Neutrophil (primary cell): ENCODE results near the gene NPHP1.
"Not testable (repeated sequence)": the region's sequence is repeated elsewhere in the genome, so short reads cannot be mapped to it uniquely, and the experiment has no call there.

Experiments used
- H3K27ac ChIP-seq: fragments of 200-600 bp; sonication (generic); 2 replicates; pipeline ENCODE4 v1.5.1; 2016; ENCODE audit warnings: mild to moderate bottlenecking, moderate library complexity
- H3K27me3 ChIP-seq: fragments of 200-600 bp; sonication (generic); 2 replicates; pipeline ENCODE4 v1.6.0; 2016; ENCODE audit warnings: mild to moderate bottlenecking
- H3K36me3 ChIP-seq: fragments of 200-600 bp; sonication (generic); 2 replicates; pipeline ENCODE4 v1.5.1; 2017
- H3K4me1 ChIP-seq, 2 experiments: fragments of 200-600 bp in 1 of 2; sonication (generic) in 1 of 2; 1 replicate in 1 of 2; 2 replicates in 1 of 2; pipeline versions ENCODE4 v1.5.1 to v1.6.1; 2013 to 2016; ENCODE audit warnings: low read depth in 1 of 2, low read length in 1 of 2, mild to moderate bottlenecking in 1 of 2, moderate library complexity in 1 of 2; ENCODE audit not compliant: control insufficient read depth in 1 of 2, insufficient read depth in 1 of 2
- H3K4me3 ChIP-seq, 2 experiments: fragments of 200-600 bp in 1 of 2; sonication (generic) in 1 of 2; 1 replicate in 1 of 2; 2 replicates in 1 of 2; pipeline ENCODE4 v1.5.1; 2013 to 2016; ENCODE audit warnings: low read depth in 1 of 2, low read length in 1 of 2, mild to moderate bottlenecking in 1 of 2, moderate library complexity in 1 of 2
- H3K9me3 ChIP-seq: fragments of 200-600 bp; sonication (generic); 2 replicates; pipeline ENCODE4 v1.5.1; 2016
- TF ChIP-seq, protein P1 (sequence below): fragments of 200-600 bp; sonication (generic); IDR thresholded peaks from 2 replicates; pipeline ENCODE4 v1.5.1; 2016; ENCODE audit warnings: antibody characterized with exemption

NPHP1 gene

GRCh38 chr2:110120171-110121051 is 84.4 kb downstream of the NPHP1 start:
- no peaks in the 10 kb centered on the region for H3K4me1 ChIP-seq
- peaks cover 25% of the 10 kb centered on the region for H3K27me3 ChIP-seq
- TF ChIP-seq, protein P1, sequence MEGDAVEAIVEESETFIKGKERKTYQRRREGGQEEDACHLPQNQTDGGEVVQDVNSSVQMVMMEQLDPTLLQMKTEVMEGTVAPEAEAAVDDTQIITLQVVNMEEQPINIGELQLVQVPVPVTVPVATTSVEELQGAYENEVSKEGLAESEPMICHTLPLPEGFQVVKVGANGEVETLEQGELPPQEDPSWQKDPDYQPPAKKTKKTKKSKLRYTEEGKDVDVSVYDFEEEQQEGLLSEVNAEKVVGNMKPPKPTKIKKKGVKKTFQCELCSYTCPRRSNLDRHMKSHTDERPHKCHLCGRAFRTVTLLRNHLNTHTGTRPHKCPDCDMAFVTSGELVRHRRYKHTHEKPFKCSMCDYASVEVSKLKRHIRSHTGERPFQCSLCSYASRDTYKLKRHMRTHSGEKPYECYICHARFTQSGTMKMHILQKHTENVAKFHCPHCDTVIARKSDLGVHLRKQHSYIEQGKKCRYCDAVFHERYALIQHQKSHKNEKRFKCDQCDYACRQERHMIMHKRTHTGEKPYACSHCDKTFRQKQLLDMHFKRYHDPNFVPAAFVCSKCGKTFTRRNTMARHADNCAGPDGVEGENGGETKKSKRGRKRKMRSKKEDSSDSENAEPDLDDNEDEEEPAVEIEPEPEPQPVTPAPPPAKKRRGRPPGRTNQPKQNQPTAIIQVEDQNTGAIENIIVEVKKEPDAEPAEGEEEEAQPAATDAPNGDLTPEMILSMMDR = no peak
- no peaks in the 10 kb centered on the region for H3K36me3 ChIP-seq
- no peak overlapping the region for H3K27ac ChIP-seq
- no peaks in the 10 kb centered on the region for H3K9me3 ChIP-seq
- no peak overlapping the region for H3K4me3 ChIP-seq

- no peaks in the 10 kb centered on the region for H3K9me3 ChIP-seq
- H3K36me3 ChIP-seq = no peaks in the 10 kb centered on the region
- TF ChIP-seq, protein P1 = no peak
- no peak overlapping the region for H3K27ac ChIP-seq
- no peak overlapping the region for H3K4me3 ChIP-seq
- H3K27me3 ChIP-seq = peaks cover 47% of the 10 kb centered on the region
- no peaks in the 10 kb centered on the region for H3K4me1 ChIP-seq
These were observed 88.6 kb downstream of the NPHP1 start for GRCh38 chr2:110116033-110116710.

DNA sequence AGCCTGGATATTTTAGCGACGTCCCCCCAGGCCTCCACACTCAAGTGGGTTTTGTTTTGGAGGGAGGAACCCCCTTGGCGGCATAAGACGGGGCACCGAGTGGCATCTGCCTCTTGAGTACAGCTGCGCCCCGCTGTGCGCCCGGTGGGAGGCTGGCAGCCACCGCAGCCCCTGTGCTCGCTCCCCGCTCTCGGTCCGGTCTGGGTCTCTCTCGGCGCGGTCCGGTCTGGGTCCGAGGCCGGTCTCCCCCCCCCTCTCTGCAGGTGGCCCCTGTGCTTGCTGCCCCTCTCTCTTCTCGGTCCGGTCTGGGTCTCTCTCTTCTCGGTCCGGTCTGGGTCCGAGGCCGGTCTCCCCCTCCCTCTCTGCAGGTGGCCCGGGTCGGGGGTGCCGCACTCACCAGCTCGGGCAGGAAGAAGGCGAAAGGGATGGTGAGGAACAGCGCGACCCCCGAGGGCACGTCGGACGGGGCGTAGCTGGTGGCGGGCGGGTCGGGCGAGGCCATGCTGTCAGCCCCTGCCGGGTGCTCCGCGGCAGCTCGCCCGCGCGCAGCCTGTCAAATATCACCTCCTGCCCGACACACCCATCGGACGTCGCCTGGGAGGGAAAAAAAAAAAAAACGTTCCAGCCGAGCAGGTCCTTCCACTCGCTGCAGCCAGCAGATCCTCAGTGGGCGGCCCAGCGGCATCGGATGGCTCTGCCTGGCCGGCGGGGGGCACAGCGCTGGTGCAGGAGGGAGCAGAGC is 89.4 kb downstream of the NPHP1 start, which contains the start of gene MALL:
TSS of gene MALL (minus strand) at position 532 of the 742 bp plus-strand sequence. CDS start at position 502, 30 bp downstream.
- Histone ChIP-seq H3K9me3 (no peaks in the 10 kb centered on the region), H3K27ac (no peak within 1 kb of the TSS), H3K27me3 (peaks cover 47% of the 10 kb centered on the region), H3K4me3 (no peak within 1 kb of the TSS), H3K36me3 (no peaks in the 10 kb centered on the region), H3K4me1 (no peaks in the 10 kb centered on the region)
- TF ChIP-seq, protein P1 = no peak

GRCh38 chr2:110114831-110115255 is 90.0 kb downstream of the NPHP1 start:
- Histone ChIP-seq H3K36me3 (no peaks in the 10 kb centered on the region), H3K9me3 (no peaks in the 10 kb centered on the region), H3K27me3 (peaks cover 47% of the 10 kb centered on the region), H3K4me1 (no peaks in the 10 kb centered on the region), H3K27ac (no peak overlapping the region), H3K4me3 (no peak overlapping the region)
- TF ChIP-seq, protein P1 = no peak

- no peaks in the 10 kb centered on the region for H3K9me3 ChIP-seq
- peaks cover 47% of the 10 kb centered on the region for H3K27me3 ChIP-seq
- H3K4me3 ChIP-seq = no peak overlapping the region
- TF ChIP-seq, protein P1 = no peak
- H3K36me3 ChIP-seq = no peaks in the 10 kb centered on the region
- H3K27ac ChIP-seq = no peak overlapping the region
- H3K4me1 ChIP-seq = no peaks in the 10 kb centered on the region
These were observed 90.7 kb downstream of the NPHP1 start for GRCh38 chr2:110113961-110114591.

DNA sequence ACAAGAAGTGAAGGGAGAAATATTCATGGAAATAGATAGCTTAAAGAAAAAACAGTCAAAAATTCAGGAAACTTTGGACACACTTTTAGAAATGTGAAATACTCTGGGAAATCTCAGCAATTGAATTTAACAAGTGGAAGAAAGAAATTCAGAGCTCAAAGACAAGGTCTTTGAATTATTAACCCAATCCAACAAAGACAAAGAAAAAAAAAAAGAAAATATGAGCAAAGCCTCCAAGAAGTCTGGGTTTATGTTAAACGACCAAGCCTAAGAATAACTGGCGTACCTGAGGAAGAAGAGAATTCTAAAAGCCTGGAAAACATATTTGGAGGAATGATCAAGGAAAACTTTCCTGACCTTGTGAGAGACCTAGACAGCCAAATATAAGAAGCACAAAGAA is 96.5 kb downstream of the NPHP1 start:
- not testable (repeated sequence) for H3K27ac ChIP-seq

More for the DNA sequence above, 96.5 kb downstream of the NPHP1 start:
- H3K36me3 ChIP-seq, H3K4me1 ChIP-seq, H3K9me3 ChIP-seq, H3K4me3 ChIP-seq: not testable (repeated sequence)
- H3K27me3 ChIP-seq = peaks cover 22% of the 10 kb centered on the region
